OCI-LY7 (cell line): ENCODE data around the gene SREK1IP1.

Experiments
- CTCF ChIP-seq: fragments of 200-600 bp; sonication (generic); conservative IDR thresholded peaks from 2 replicates; pipeline ENCODE4 v1.5.1; 2014; ENCODE audit warnings: mild to moderate bottlenecking, antibody characterized with exemption, low read length, moderate library complexity, mixed read lengths
- EZH2phosphoT487 ChIP-seq: fragments of 200-600 bp; sonication (generic); IDR thresholded peaks from 2 replicates; pipeline ENCODE4 v1.6.1; 2018; ENCODE audit warnings: low read depth, borderline replicate concordance, mild to moderate bottlenecking, mixed run types, antibody characterized with exemption, low read length, moderate library complexity, mixed read lengths

GRCh38 chr5:64769855-64770254, 1.4 kb upstream of the SREK1IP1 start:
- TF ChIP-seq CTCF (no peak), EZH2phosphoT487 (no peak)
